ENCODE data around the gene TRIM8.

TRIM8 gene

GRCh38 chr10:102675011-102675665 lies 30.9 kb downstream of the TRIM8 start:
- Histone ChIP-seq H3K9ac (ENCODE audit: low read length) (peak overlapping the region; percentile 66), H2AFZ (ENCODE audit: low read length) (no peak overlapping the region), H3K27me3 (ENCODE audit: insufficient read depth, low read length) (no peaks in the 10 kb centered on the region), H3K4me3 (ENCODE audit: low read depth, low read length, poor library complexity, severe bottlenecking) (peak overlapping the region; percentile 25), H3K4me2 (ENCODE audit: low read length) (peak overlapping the region; percentile 65), H3K9me3 (ENCODE audit: low read length) (no peaks in the 10 kb centered on the region), H3K36me3 (ENCODE audit: insufficient read depth, low read length) (no peaks in the 10 kb centered on the region), H3K9me2 (ENCODE audit: low read depth, low read length) (no peaks in the 10 kb centered on the region), H3K79me2 (ENCODE audit: insufficient read depth, low read length) (no peaks in the 10 kb centered on the region), H3K27ac (ENCODE audit: low read depth, low read length, poor library complexity, severe bottlenecking) (peak overlapping the region; percentile 95), H3K4me1 (ENCODE audit: insufficient read depth, low read length, severe bottlenecking) (peaks cover 65% of the 10 kb centered on the region), H4K20me1 (ENCODE audit: insufficient read depth, low read length) (no peaks in the 10 kb centered on the region), H3F3A (ENCODE audit: insufficient read depth, low read length) (no peaks in the 10 kb centered on the region)
- TF ChIP-seq EZH2 (IDR thresholded peaks at IDR 0.05; ENCODE audit: borderline replicate concordance, low read length) = no peak
- no peak for TF ChIP-seq CTCF (IDR thresholded peaks at IDR 0.05; ENCODE audit: low read length)

- no peaks in the 10 kb centered on the region for H3K79me2 ChIP-seq (ENCODE audit: insufficient read depth, low read length)
- H4K20me1 ChIP-seq (ENCODE audit: insufficient read depth, low read length) = no peaks in the 10 kb centered on the region
- H3F3A ChIP-seq (ENCODE audit: insufficient read depth, low read length) = no peaks in the 10 kb centered on the region
- TF ChIP-seq CTCF (IDR thresholded peaks at IDR 0.05; ENCODE audit: low read length) = no peak
- TF ChIP-seq EZH2 (IDR thresholded peaks at IDR 0.05; ENCODE audit: borderline replicate concordance, low read length) = no peak
- H3K27ac ChIP-seq (ENCODE audit: low read depth, low read length, poor library complexity, severe bottlenecking) = peak overlapping the region; percentile 95
- no peak overlapping the region for H3K4me3 ChIP-seq (ENCODE audit: low read depth, low read length, poor library complexity, severe bottlenecking)
- H3K27me3 ChIP-seq (ENCODE audit: insufficient read depth, low read length) = no peaks in the 10 kb centered on the region
- H2AFZ ChIP-seq (ENCODE audit: low read length) = no peak overlapping the region
- no peaks in the 10 kb centered on the region for H3K36me3 ChIP-seq (ENCODE audit: insufficient read depth, low read length)
- no peaks in the 10 kb centered on the region for H3K9me3 ChIP-seq (ENCODE audit: low read length)
- peak overlapping the region; percentile 65 for H3K4me2 ChIP-seq (ENCODE audit: low read length)
- no peaks in the 10 kb centered on the region for H3K9me2 ChIP-seq (ENCODE audit: low read depth, low read length)
- peaks cover 65% of the 10 kb centered on the region for H3K4me1 ChIP-seq (ENCODE audit: insufficient read depth, low read length, severe bottlenecking)
- H3K9ac ChIP-seq (ENCODE audit: low read length) = peak overlapping the region; percentile 66
Observed at GRCh38 chr10:102675666-102676533, 31.6 kb downstream of the TRIM8 start.

GRCh38 chr10:102676534-102677315 lies 32.4 kb downstream of the TRIM8 start:
- Histone ChIP-seq H3K4me2 (ENCODE audit: low read length) (peak overlapping the region; percentile 65; the same call in 1 of the 2 replicates), H3K9me3 (ENCODE audit: low read length) (no peaks in the 10 kb centered on the region), H3K9ac (ENCODE audit: low read length) (no peak overlapping the region; the same call in 1 of the 2 replicates), H3K79me2 (ENCODE audit: insufficient read depth, low read length) (no peaks in the 10 kb centered on the region), H4K20me1 (ENCODE audit: insufficient read depth, low read length) (no peaks in the 10 kb centered on the region), H2AFZ (ENCODE audit: low read length) (no peak overlapping the region), H3F3A (ENCODE audit: insufficient read depth, low read length) (no peaks in the 10 kb centered on the region), H3K4me3 (ENCODE audit: low read depth, low read length, poor library complexity, severe bottlenecking) (no peak overlapping the region), H3K27ac (ENCODE audit: low read depth, low read length, poor library complexity, severe bottlenecking) (peak overlapping the region; percentile 95), H3K27me3 (ENCODE audit: insufficient read depth, low read length) (no peaks in the 10 kb centered on the region), H3K4me1 (ENCODE audit: insufficient read depth, low read length, severe bottlenecking) (peaks cover 65% of the 10 kb centered on the region), H3K36me3 (ENCODE audit: insufficient read depth, low read length) (no peaks in the 10 kb centered on the region), H3K9me2 (ENCODE audit: low read depth, low read length) (no peaks in the 10 kb centered on the region)
- no peak for TF ChIP-seq CTCF (IDR thresholded peaks at IDR 0.05; ENCODE audit: low read length)
- TF ChIP-seq EZH2 (IDR thresholded peaks at IDR 0.05; ENCODE audit: borderline replicate concordance, low read length) = no peak
